Right atrium auricular region (tissue), 2 donors: ENCODE results near the gene RMND1. TPM values are rescaled to one million over a fixed set of nuclear protein-coding genes. Genes with fewer than 3 reads are reported as not detected.
A peak's percentile ranks its signal among the peaks of the same experiment; 100 is the strongest.

Source experiments
- DNase-seq: peaks from one replicate; pipeline ENCODE4 v3.0.0-alpha.2; 2019; ENCODE audit warnings: low spot score
- H3K27ac ChIP-seq, 2 donors: fragments of 200-600 bp; sonication (generic); 1 replicate in 1 of 2; 2 replicates in 1 of 2; pipeline ENCODE4 v1.5.1; 2016 to 2019
- H3K27me3 ChIP-seq, 2 donors: fragments of 200-600 bp; sonication (generic); one replicate each; pipeline versions ENCODE4 v1.5.1 to v1.6.0; 2017 to 2019
- H3K36me3 ChIP-seq: fragments of 200-600 bp; sonication (generic); one replicate; pipeline ENCODE4 v1.5.1; 2016
- H3K4me1 ChIP-seq, 2 donors: fragments of 200-600 bp; sonication (generic); one replicate each; pipeline versions ENCODE4 v1.5.1 to v1.6.0; 2017 to 2019
- H3K4me3 ChIP-seq, 2 donors: fragments of 200-600 bp; sonication (generic); 1 replicate in 1 of 2; 2 replicates in 1 of 2; pipeline ENCODE4 v1.5.1; 2017 to 2019; ENCODE audit warnings: mild to moderate bottlenecking in 1 of 2, moderate library complexity in 1 of 2
- H3K9me3 ChIP-seq, 2 donors: fragments of 200-600 bp; sonication (generic); one replicate each; pipeline ENCODE4 v1.5.1; 2019
- total RNA-seq, 2 donors: library from RNA; depleted of rRNA; stranded (reverse); fragments of >200 nt; gene quantifications; one replicate each; pipeline ENCODE4 v1.1.0, GENCODE V29; 2016
- TF ChIP-seq, protein P1 (sequence below), 2 donors: fragments of 200-600 bp; sonication (generic); IDR thresholded peaks; one replicate each; pipeline ENCODE4 v1.5.1; 2019; ENCODE audit warnings: antibody characterized with exemption in 2 of 2

RMND1 gene
- total RNA-seq, 2 donors from 2014 or later: 8.5 to 12.5 TPM

DNA sequence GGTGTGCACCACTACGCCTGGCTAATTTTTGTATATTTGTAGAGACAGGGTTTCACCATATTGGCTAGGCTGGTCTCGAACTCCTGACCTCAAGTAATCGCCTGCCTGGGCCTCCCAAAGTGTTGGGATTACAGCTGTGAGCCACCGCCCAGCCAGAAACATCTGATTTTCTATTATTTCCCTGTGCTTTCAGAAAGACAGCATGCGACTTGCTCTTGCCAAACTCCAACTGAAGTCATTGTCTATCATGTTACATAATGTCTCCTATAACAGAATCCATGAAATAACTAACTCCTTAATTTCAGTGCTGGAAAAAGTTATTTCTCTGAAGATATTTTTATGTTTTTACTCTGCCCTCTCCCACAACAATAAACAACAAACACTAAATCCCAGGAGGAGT lies 8.5 kb downstream of the RMND1 start:
- TF ChIP-seq, protein P1, sequence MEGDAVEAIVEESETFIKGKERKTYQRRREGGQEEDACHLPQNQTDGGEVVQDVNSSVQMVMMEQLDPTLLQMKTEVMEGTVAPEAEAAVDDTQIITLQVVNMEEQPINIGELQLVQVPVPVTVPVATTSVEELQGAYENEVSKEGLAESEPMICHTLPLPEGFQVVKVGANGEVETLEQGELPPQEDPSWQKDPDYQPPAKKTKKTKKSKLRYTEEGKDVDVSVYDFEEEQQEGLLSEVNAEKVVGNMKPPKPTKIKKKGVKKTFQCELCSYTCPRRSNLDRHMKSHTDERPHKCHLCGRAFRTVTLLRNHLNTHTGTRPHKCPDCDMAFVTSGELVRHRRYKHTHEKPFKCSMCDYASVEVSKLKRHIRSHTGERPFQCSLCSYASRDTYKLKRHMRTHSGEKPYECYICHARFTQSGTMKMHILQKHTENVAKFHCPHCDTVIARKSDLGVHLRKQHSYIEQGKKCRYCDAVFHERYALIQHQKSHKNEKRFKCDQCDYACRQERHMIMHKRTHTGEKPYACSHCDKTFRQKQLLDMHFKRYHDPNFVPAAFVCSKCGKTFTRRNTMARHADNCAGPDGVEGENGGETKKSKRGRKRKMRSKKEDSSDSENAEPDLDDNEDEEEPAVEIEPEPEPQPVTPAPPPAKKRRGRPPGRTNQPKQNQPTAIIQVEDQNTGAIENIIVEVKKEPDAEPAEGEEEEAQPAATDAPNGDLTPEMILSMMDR (IDR thresholded peaks at IDR 0.05): no peak
- peaks cover 0 to 26% of the 10 kb centered on the region in 2 donors for H3K4me1 ChIP-seq
- no peaks in the 10 kb centered on the region for H3K9me3 ChIP-seq
- DNase-seq: no peak
- no peaks in the 10 kb centered on the region for H3K36me3 ChIP-seq
- no peaks in the 10 kb centered on the region for H3K27me3 ChIP-seq
- no peak overlapping the region for H3K4me3 ChIP-seq
- H3K27ac ChIP-seq: peak overlapping the region; percentile 3 to 20

DNA sequence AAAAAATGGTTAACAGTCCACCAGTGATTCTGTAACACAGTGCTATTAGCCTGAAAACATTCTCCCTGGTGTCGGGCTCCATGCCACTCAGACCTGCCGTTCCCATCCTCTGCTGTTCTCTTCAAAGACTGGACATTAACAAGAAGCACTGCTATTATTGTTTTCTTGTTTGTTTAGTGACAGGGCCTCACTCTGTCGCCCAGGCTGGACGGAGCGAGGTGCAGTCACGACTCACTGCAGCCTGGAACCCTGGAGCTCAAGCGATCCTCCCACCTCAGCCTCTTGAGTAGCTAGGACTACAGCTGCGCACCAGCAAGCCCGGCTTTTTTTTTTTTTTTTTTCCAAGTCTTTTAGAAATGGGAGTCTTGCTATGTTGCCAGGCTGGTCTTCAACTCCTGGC lies 9.6 kb downstream of the RMND1 start:
- H3K36me3 ChIP-seq: no peaks in the 10 kb centered on the region
- no peaks in the 10 kb centered on the region for H3K27me3 ChIP-seq
- peaks cover 0 to 33% of the 10 kb centered on the region in 2 donors for H3K4me1 ChIP-seq
- DNase-seq: no peak
- no peak overlapping the region for H3K27ac ChIP-seq
- TF ChIP-seq, protein P1 (IDR thresholded peaks at IDR 0.05): no peak
- no peaks in the 10 kb centered on the region for H3K9me3 ChIP-seq
- H3K4me3 ChIP-seq: no peak overlapping the region

DNA sequence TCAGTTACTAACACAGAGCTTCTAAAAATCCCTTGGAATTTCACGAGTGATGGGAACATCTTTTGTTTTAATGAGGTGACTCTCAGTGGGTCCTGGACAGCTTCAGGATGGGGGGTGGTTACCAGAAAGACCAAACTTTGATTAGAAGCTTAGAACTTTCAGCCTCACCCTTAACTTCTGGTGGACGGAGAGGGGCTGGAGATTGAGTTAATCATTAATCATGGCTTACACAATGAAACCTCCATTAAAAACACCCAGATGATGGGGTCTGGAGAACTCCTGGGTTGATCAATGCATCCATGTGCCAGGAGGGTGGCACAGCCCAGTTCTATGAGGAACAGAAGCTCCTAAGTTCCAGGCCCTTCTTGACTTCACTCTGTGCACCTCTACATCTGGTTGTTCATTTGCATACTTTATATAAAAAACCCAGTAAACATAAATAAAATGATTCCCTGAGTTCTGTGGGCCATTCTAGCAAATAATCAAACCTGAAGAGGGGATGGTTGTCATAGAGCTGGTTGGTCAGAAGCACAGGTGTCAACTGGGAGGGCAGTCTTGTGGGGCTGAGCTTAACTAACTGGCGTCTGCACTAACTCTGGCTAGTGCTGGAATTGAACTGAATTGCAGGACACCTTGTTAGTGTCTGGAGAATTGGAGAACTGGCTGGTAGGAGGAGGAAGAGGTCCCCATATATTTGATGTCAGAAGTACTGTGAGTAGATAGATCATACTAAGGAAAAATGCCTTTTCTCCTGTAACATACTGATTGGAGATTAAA lies 10.3 kb downstream of the RMND1 start:
- no peak overlapping the region for H3K27ac ChIP-seq
- H3K4me1 ChIP-seq: peaks cover 0 to 37% of the 10 kb centered on the region in 2 donors
- H3K9me3 ChIP-seq: no peaks in the 10 kb centered on the region
- no peak overlapping the region for H3K4me3 ChIP-seq
- H3K27me3 ChIP-seq: no peaks in the 10 kb centered on the region
- H3K36me3 ChIP-seq: no peaks in the 10 kb centered on the region
- no peak for DNase-seq
- TF ChIP-seq, protein P1 (IDR thresholded peaks at IDR 0.05): no peak

DNA sequence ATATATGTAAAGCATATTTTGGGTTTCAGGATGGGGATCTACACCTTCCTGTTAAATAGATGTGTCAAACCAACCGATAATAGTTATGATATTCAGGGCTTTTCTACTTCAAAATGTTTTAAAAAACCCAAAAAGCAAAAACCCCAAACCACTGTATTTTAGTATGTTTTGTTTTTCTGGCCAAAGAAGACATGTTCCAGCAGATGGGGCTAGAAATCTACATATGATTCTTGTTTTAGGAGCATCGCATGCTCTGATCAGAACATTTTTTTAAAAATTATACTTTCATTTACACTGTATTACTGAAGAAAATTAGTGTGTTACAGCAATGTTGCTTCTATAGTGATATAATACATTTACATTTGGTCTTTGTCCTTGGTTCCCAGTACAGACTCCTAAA lies 11.0 kb downstream of the RMND1 start:
- Histone ChIP-seq H3K4me3 (no peak overlapping the region), H3K36me3 (no peaks in the 10 kb centered on the region), H3K9me3 (no peaks in the 10 kb centered on the region), H3K27me3 (no peaks in the 10 kb centered on the region), H3K4me1 (peaks cover 0 to 34% of the 10 kb centered on the region in 2 donors), H3K27ac (peak overlapping the region; percentile 8 to 12)
- DNase-seq: no peak
- TF ChIP-seq, protein P1 (IDR thresholded peaks at IDR 0.05): peak in 1 of 2 donors; percentile 55

DNA sequence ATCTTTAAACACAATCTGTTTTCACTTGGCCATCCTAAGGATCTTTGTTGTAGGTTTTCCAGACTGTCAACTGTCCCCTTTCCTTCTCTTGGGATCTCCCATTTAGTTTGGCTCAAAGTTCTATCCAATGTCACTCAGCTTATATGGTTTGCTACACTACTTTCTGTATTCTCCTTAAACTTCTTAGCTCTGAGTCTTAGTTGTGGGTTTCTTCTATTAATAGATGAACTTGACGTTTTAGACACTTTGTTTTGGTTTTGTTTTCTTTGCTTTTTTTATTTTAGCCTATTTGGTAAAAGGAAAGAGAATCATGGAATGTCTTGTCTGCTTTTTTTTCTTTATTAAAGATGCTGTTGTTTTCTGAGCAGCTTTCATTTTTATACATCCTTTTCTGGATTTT lies 11.4 kb downstream of the RMND1 start:
- Histone ChIP-seq H3K27ac (peak overlapping the region; percentile 8 to 12), H3K36me3 (no peaks in the 10 kb centered on the region), H3K4me3 (no peak overlapping the region), H3K4me1 (peaks cover 0 to 30% of the 10 kb centered on the region in 2 donors), H3K9me3 (no peaks in the 10 kb centered on the region), H3K27me3 (no peaks in the 10 kb centered on the region)
- DNase-seq: no peak
- TF ChIP-seq, protein P1 (IDR thresholded peaks at IDR 0.05): no peak

DNA sequence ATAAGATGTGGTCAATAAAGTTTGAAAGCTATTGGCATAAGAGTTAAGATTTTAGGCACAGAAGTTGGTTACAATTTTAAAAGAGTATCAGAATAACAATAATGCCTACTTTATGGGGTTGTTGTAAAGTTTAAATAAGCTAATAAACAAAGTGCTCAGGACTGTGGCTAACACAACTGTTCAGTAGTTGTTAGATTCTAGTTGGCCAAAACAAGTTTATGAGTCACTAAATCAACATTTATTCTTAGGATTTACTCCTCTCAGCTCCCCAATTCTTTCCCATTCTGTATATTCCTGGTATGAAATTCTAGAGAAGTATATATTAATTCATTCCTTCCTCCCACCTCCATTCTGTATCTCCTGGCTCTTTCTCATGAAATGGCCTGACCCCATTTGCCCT lies 14.5 kb downstream of the RMND1 start:
- Histone ChIP-seq H3K27ac (no peak overlapping the region), H3K4me3 (no peak overlapping the region), H3K27me3 (no peaks in the 10 kb centered on the region), H3K9me3 (no peaks in the 10 kb centered on the region), H3K36me3 (no peaks in the 10 kb centered on the region), H3K4me1 (peaks cover 0 to 24% of the 10 kb centered on the region in 2 donors)
- TF ChIP-seq, protein P1 (IDR thresholded peaks at IDR 0.05): no peak
- no peak for DNase-seq
